Neural cell (in vitro differentiated cells): ENCODE data around the gene DOK7. TPM values are rescaled to one million over a fixed set of nuclear protein-coding genes. Genes with fewer than 3 reads are reported as not detected.

ENCODE experiments used
- H2AFZ ChIP-seq: fragments of 200-600, 300-800 bp; sonication (generic), shearing (Covaris generic); 2 replicates; pipeline ENCODE4 v1.6.0; 2014; ENCODE audit warnings: low read depth, mild to moderate bottlenecking, antibody characterized with exemption, low read length, moderate library complexity
- H3F3A ChIP-seq: fragments of 200-600 bp; shearing (Covaris generic); 2 replicates; pipeline ENCODE4 v1.6.1; 2016; ENCODE audit warnings: mild to moderate bottlenecking, moderate library complexity, mixed read lengths, antibody characterized with exemption, low read length; ENCODE audit not compliant: insufficient read depth, poor library complexity, severe bottlenecking
- H3K27ac ChIP-seq: fragments of 200-600, 300-800 bp; sonication (generic), shearing (Covaris generic); 2 replicates; pipeline ENCODE4 v1.5.1; 2014; ENCODE audit warnings: mild to moderate bottlenecking, low read length, moderate library complexity
- H3K27me3 ChIP-seq: fragments of 300-800, 200-600 bp; sonication (generic), shearing (Covaris generic); 2 replicates; pipeline ENCODE4 v1.6.0; 2014; ENCODE audit warnings: mild to moderate bottlenecking, low read depth, low read length, moderate library complexity; ENCODE audit not compliant: insufficient read depth
- H3K36me3 ChIP-seq: fragments of 300-800, 200-600 bp; sonication (generic), shearing (Covaris generic); 2 replicates; pipeline ENCODE4 v1.5.1; 2014; ENCODE audit warnings: mild to moderate bottlenecking, antibody characterized with exemption, low read length, moderate library complexity; ENCODE audit not compliant: insufficient read depth
- H3K4me2 ChIP-seq: fragments of 300-800, 200-600 bp; sonication (generic), shearing (Covaris generic); 2 replicates; pipeline ENCODE4 v1.6.0; 2014; ENCODE audit warnings: mild to moderate bottlenecking, low read length
- H3K4me3 ChIP-seq: fragments of 300-800, 200-600 bp; sonication (generic), shearing (Covaris generic); 2 replicates; pipeline ENCODE4 v1.5.1; 2014; ENCODE audit warnings: mild to moderate bottlenecking, low read length, moderate library complexity
- H3K79me2 ChIP-seq: fragments of 200-600 bp; shearing (Covaris generic); replicated peaks from 2 replicates; pipeline ENCODE4 v1.6.0; 2014; ENCODE audit warnings: mild to moderate bottlenecking, low read length, moderate library complexity; ENCODE audit not compliant: insufficient read depth
- H3K9ac ChIP-seq: fragments of 300-800, 200-600 bp; sonication (generic), shearing (Covaris generic); 2 replicates; pipeline ENCODE4 v1.6.1; 2016; ENCODE audit warnings: mild to moderate bottlenecking, low read length, mixed read lengths
- H3K9me2 ChIP-seq: fragments of 200-600 bp; shearing (Covaris generic); 2 replicates; pipeline ENCODE4 v1.6.1; 2016; ENCODE audit warnings: mild to moderate bottlenecking, low read length, mixed read lengths; ENCODE audit not compliant: insufficient read depth
- H3K9me3 ChIP-seq: fragments of 200-600, 300-800 bp; sonication (generic), shearing (Covaris generic); 2 replicates; pipeline ENCODE4 v1.6.1; 2016; ENCODE audit warnings: mild to moderate bottlenecking, mixed run types, low read length, moderate library complexity, mixed read lengths
- H4K20me1 ChIP-seq: fragments of 200-600 bp; shearing (Covaris generic); 2 replicates; pipeline ENCODE4 v1.6.1; 2016; ENCODE audit warnings: mild to moderate bottlenecking, mixed run types; ENCODE audit not compliant: insufficient read depth
- CTCF ChIP-seq: fragments of 450-650 bp; IDR thresholded peaks from 2 replicates; pipeline ENCODE4 v1.5.1; 2014; ENCODE audit warnings: antibody characterized with exemption, mild to moderate bottlenecking, moderate library complexity; ENCODE audit not compliant: poor library complexity, severe bottlenecking
- EP300 ChIP-seq: fragments of 450-650 bp; conservative IDR thresholded peaks from 2 replicates; pipeline ENCODE4 v1.6.1; 2014; ENCODE audit warnings: antibody characterized with exemption, mild to moderate bottlenecking, moderate library complexity; ENCODE audit not compliant: poor library complexity, severe bottlenecking
- EZH2 ChIP-seq: fragments of 200-600, 300-800 bp; shearing (Covaris generic), sonication (generic); IDR thresholded peaks from 2 replicates; pipeline ENCODE4 v1.6.1; 2014; ENCODE audit warnings: antibody characterized with exemption, low read length, borderline replicate concordance, mild to moderate bottlenecking; ENCODE audit not compliant: insufficient read depth, poor library complexity, severe bottlenecking
- MXI1 ChIP-seq: fragments of 450-650 bp; conservative IDR thresholded peaks from 2 replicates; pipeline ENCODE4 v1.6.1; 2014; ENCODE audit warnings: antibody characterized with exemption, mild to moderate bottlenecking; ENCODE audit not compliant: poor library complexity, severe bottlenecking
- POLR2AphosphoS5 ChIP-seq: IDR thresholded peaks from 2 replicates; pipeline ENCODE4 v1.6.1; 2012
- RAD21 ChIP-seq: fragments of 450-650 bp; conservative IDR thresholded peaks from 2 replicates; pipeline ENCODE4 v1.6.1; 2014; ENCODE audit warnings: antibody characterized with exemption, mild to moderate bottlenecking, moderate library complexity
- REST ChIP-seq: IDR thresholded peaks from 2 replicates; pipeline ENCODE4 v1.6.1; 2012; ENCODE audit warnings: borderline replicate concordance
- SMC3 ChIP-seq: fragments of 450-650 bp; conservative IDR thresholded peaks from 2 replicates; pipeline ENCODE4 v1.6.1; 2014; ENCODE audit warnings: antibody characterized with exemption, mild to moderate bottlenecking, moderate library complexity; ENCODE audit not compliant: poor library complexity
- TAF1 ChIP-seq: IDR thresholded peaks from 2 replicates; pipeline ENCODE4 v1.6.1; 2012; ENCODE audit warnings: low read depth
- polyA plus RNA-seq: library from polyadenylated mRNA; depleted of rRNA; stranded (reverse); fragments of >200 nt; gene quantifications from 2 replicates; pipeline ENCODE4 v1.2.3, GENCODE V29; 2014

DOK7 gene
- polyA plus RNA-seq, 1 donor from 2014 or later: 0.66 TPM

DNA sequence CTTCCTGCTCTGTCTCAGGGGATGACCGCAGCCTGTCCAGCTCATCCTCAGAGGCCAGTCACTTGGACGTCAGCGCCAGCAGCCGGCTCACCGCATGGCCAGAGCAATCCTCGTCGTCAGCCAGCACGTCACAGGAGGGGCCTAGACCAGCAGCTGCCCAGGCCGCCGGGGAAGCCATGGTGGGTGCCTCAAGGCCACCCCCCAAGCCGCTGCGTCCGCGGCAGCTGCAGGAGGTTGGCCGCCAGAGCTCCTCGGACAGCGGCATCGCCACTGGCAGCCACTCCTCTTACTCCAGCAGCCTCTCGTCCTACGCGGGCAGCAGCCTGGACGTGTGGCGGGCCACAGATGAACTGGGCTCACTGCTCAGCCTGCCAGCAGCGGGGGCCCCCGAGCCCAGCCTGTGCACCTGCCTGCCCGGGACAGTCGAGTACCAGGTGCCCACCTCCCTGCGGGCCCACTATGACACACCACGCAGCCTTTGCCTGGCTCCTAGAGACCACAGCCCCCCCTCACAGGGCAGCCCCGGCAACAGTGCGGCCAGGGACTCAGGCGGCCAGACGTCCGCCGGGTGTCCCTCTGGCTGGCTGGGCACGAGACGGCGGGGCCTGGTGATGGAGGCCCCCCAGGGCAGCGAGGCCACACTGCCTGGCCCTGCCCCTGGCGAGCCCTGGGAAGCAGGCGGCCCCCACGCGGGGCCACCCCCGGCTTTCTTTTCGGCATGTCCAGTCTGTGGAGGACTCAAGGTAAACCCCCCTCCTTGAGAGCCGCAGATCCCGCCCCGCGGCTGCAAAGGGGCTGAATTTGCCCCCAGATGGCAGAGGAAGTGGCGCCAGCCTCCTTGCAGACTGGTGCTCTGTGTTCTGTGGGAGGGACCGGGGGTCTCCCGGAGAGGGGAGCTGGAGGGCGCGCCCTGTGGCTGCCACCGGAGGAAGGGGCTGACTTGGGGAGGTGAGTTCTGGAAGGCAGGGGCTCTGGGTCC, 29.9 kb downstream of the DOK7 start:
- H4K20me1 ChIP-seq: no peaks in the 10 kb centered on the region
- TF ChIP-seq TAF1 (no peak), EZH2 (no peak)
- H3K36me3 ChIP-seq: no peaks in the 10 kb centered on the region
- no peaks in the 10 kb centered on the region for H3K9me2 ChIP-seq
- no peak overlapping the region for H2AFZ ChIP-seq
- H3K27ac ChIP-seq: no peak overlapping the region
- H3K9ac ChIP-seq: no peak overlapping the region
- H3K27me3 ChIP-seq: no peaks in the 10 kb centered on the region
- H3K79me2 ChIP-seq: no peaks in the 10 kb centered on the region
- H3K4me2 ChIP-seq: no peak overlapping the region
- H3K9me3 ChIP-seq: no peaks in the 10 kb centered on the region
- no peak overlapping the region for H3K4me3 ChIP-seq
- no peaks in the 10 kb centered on the region for H3F3A ChIP-seq

GRCh38 chr4:3493720-3494461, 30.8 kb downstream of the DOK7 start:
- H3K27me3 ChIP-seq: no peaks in the 10 kb centered on the region
- TF ChIP-seq POLR2AphosphoS5 (no peak), RAD21 (no peak), REST (no peak), TAF1 (no peak)
- H3K27ac ChIP-seq: no peak overlapping the region

DNA sequence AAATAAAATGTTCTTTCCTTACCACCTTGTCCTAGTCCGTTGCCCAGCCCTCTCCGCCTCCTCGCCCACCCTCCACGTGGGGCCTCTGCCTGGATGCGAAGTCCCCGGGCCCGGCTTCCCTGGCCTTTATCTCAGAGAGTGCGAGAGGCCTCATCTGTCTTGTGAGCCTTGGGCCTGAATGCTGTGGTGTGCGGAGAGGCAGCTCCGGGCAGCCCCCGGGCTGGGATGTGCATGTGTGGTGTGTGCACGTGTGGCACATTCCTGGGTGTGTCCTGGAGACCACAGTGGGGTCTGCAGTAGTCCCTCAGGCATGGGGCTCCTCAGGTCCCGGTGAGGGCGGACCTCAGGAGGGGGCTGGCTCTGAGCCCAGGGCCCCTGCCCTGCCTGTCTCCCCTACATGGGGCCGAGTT, 31.4 kb downstream of the DOK7 start:
- H3K4me2 ChIP-seq: no peak overlapping the region

More at GRCh38 chr4:3493720-3494461, 30.8 kb downstream of the DOK7 start:
- Histone ChIP-seq H3K79me2 (no peaks in the 10 kb centered on the region), H3K36me3 (no peaks in the 10 kb centered on the region), H3K9ac (no peak overlapping the region), H2AFZ (no peak overlapping the region), H3K4me3 (no peak overlapping the region), H3K9me3 (no peaks in the 10 kb centered on the region), H3K9me2 (no peaks in the 10 kb centered on the region), H3K4me2 (no peak overlapping the region), H3F3A (no peaks in the 10 kb centered on the region), H4K20me1 (no peaks in the 10 kb centered on the region)

More for the DNA sequence above, 31.4 kb downstream of the DOK7 start:
- Histone ChIP-seq H3K9me2 (no peaks in the 10 kb centered on the region), H3K4me3 (no peak overlapping the region), H3F3A (no peaks in the 10 kb centered on the region), H3K9me3 (no peaks in the 10 kb centered on the region), H3K27ac (no peak overlapping the region), H3K79me2 (no peaks in the 10 kb centered on the region), H4K20me1 (no peaks in the 10 kb centered on the region), H3K9ac (no peak overlapping the region), H3K36me3 (no peaks in the 10 kb centered on the region), H3K27me3 (no peaks in the 10 kb centered on the region), H2AFZ (no peak overlapping the region)
- TF ChIP-seq CTCF (no peak), SMC3 (no peak), MXI1 (no peak), POLR2AphosphoS5 (no peak), EP300 (no peak), RAD21 (no peak), REST (no peak), TAF1 (no peak)
